VCaP (cell line): ENCODE results near the gene CARD9.
"Not testable (repeated sequence)": the region's sequence is repeated elsewhere in the genome, so short reads cannot be mapped to it uniquely, and the experiment has no call there.

Experiments
- H3K27ac ChIP-seq: fragments of 450-650 bp; 2 replicates; pipeline ENCODE4 v1.5.1; 2017
- TF ChIP-seq, protein P1 (sequence below): fragments of 450-650 bp; conservative IDR thresholded peaks from 2 replicates; pipeline ENCODE4 v1.5.1; 2017; ENCODE audit warnings: mild to moderate bottlenecking, moderate library complexity

CARD9 gene

GRCh38 chr9:136353757-136354488 lies 19.5 kb downstream of the CARD9 start:
- TF ChIP-seq, protein P1, sequence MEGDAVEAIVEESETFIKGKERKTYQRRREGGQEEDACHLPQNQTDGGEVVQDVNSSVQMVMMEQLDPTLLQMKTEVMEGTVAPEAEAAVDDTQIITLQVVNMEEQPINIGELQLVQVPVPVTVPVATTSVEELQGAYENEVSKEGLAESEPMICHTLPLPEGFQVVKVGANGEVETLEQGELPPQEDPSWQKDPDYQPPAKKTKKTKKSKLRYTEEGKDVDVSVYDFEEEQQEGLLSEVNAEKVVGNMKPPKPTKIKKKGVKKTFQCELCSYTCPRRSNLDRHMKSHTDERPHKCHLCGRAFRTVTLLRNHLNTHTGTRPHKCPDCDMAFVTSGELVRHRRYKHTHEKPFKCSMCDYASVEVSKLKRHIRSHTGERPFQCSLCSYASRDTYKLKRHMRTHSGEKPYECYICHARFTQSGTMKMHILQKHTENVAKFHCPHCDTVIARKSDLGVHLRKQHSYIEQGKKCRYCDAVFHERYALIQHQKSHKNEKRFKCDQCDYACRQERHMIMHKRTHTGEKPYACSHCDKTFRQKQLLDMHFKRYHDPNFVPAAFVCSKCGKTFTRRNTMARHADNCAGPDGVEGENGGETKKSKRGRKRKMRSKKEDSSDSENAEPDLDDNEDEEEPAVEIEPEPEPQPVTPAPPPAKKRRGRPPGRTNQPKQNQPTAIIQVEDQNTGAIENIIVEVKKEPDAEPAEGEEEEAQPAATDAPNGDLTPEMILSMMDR: no peak
- H3K27ac ChIP-seq: no peak overlapping the region

DNA sequence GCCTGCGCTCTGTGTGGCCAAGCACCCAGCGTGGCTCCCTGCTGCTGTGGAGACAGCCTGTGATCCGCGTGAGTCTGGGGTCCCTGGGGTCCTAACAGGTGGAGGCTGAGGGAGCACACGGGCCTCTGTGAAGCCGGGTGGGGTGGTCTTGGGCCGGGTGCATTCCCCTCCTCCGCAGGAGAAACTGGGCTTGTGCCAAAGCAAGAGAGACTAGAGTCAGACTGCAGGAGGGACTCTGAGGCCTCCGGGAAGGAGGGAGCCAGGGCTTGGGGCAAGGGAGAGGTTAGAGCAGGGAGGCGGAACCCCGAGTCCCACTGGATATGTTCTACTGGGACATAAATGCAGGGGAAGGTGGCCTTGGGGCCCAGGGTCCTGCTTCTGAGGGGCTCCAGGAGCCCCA lies 20.4 kb downstream of the CARD9 start:
- TF ChIP-seq, protein P1: no peak
- no peak overlapping the region for H3K27ac ChIP-seq

DNA sequence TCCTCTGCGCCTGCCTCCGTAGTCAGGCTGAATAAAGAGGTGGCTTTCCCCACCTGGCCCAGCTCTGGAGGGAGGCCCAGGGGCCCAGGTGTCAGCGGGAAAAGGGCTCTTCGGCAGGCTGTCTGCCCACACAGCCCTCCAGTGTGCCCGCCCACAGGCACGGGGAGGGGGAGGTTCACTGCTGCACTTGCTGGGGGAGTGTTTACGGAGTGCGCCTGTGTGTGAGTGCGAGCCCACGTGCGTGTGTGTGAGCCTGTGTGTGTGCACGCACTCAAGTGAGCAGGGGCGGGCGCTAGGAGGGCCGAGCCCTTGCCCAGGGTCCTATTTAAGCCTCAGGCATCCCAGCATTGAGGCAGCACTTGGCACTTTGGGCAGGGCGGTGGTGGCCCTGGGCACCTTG lies 20.8 kb downstream of the CARD9 start:
- H3K27ac ChIP-seq: no peak overlapping the region
- TF ChIP-seq, protein P1: no peak

- not testable (repeated sequence) for H3K27ac ChIP-seq
Measured at GRCh38 chr9:136351868-136352267, 21.6 kb downstream of the CARD9 start.

- H3K27ac ChIP-seq: no peak overlapping the region
- TF ChIP-seq, protein P1: no peak
Measured at GRCh38 chr9:136351252-136351800, 22.1 kb downstream of the CARD9 start.

GRCh38 chr9:136349546-136349945 lies 23.9 kb downstream of the CARD9 start:
- TF ChIP-seq, protein P1: no peak
- no peak overlapping the region for H3K27ac ChIP-seq

- TF ChIP-seq, protein P1: no peak
- H3K27ac ChIP-seq: no peak overlapping the region
Measured at GRCh38 chr9:136348691-136349090, 24.8 kb downstream of the CARD9 start.

DNA sequence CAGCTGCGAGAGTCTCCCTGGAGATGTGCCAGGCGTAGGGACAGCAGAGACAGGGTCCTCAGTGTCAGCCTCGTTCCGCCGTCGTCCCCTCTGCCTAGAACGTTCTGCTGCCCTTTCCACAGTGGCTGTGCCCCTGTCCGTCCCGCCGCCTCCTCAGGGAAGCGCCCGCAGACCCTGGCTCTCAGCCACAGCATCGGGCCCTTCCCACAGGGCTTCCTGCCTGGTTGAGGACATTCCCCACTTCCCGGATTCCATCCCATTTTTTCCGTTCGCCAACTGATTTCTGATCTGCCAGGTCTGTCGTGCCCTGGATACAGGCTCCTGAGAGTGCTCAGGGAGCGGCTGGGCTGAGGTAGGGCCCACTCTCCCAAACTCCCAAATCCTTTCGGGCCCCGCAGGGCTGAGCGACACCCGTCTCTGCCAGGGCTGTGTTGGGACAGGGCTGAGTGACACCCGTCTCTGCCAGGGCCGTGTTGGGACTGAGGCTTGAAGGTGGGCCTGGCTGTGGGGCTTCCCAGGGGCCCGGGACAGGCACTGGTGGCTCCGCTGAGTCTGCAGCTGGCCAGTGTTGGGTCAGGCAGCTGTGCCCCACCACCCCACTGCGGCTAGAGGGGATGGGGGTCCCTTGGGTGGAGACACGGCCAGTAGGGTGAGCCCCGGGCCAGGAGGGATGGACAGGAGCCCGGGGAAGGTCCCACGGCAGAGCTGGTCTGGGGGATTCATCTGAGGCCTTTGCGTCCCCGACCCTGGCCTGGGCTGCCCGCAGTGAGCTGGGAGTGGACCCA lies 25.8 kb downstream of the CARD9 start:
- TF ChIP-seq, protein P1: no peak
- peak overlapping the region; percentile 31; the same call in 1 of the 2 replicates for H3K27ac ChIP-seq
